Mononuclear cell (primary cell): Measurements from ENCODE around the gene MYO10. TPM values are rescaled to one million over a fixed set of nuclear protein-coding genes. Genes with fewer than 3 reads are reported as not detected.
"Not testable (repeated sequence)": the region's sequence is repeated elsewhere in the genome, so short reads cannot be mapped to it uniquely, and the experiment has no call there.

ENCODE experiments used
- H3K27me3 ChIP-seq: 2 replicates; pipeline ENCODE4 v1.6.0; 2011; ENCODE audit warnings: low read length, control low read depth; ENCODE audit not compliant: insufficient read depth
- H3K4me1 ChIP-seq: 2 replicates; pipeline ENCODE4 v1.5.1; 2011; ENCODE audit warnings: mild to moderate bottlenecking, low read length, control low read depth; ENCODE audit not compliant: insufficient read depth
- H3K4me3 ChIP-seq: 2 replicates; pipeline ENCODE4 v1.5.1; 2011; ENCODE audit warnings: mild to moderate bottlenecking, low read length, moderate library complexity
- H3K9me3 ChIP-seq: 2 replicates; pipeline ENCODE4 v1.5.1; 2011; ENCODE audit warnings: low read depth, mild to moderate bottlenecking, control low read depth, low read length
- total RNA-seq: library from RNA; depleted of rRNA; stranded (reverse); fragments of >200 nt; gene quantifications from one replicate; pipeline ENCODE4 v1.2.3, GENCODE V29; 2012

MYO10 gene
- 1.0 TPM for total RNA-seq

- peaks cover 52% of the 10 kb centered on the region for H3K27me3 ChIP-seq
These were observed at the start of gene MYO10 for GRCh38 chr5:16936150-16936988. TSS of gene MYO10 (minus strand) at chr5:16936288. CDS start at chr5:16935808, 480 bp downstream.

DNA sequence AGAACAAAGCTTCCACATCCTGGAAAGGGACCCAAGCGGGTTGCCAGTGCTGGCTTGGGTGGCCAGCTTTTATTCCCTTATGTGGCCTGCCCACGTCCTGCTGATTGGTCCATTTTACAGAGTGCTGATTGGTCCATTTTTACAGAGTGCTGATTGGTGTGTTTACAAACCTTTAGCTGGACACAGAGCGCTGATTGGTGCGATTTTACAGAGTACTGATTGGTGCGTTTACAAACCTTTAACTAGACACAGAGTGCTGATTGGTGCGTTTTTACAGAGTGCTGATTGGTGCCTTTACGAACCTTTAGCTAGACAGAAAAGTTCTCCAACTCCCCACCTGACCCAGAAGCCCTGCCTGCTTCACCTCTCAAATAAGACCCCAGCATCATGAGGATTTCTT, 49.2 kb upstream of the MYO10 start:
- not testable (repeated sequence) for H3K27me3 ChIP-seq, H3K4me3 ChIP-seq, H3K4me1 ChIP-seq, H3K9me3 ChIP-seq

More at GRCh38 chr5:16936150-16936988, at the start of gene MYO10:
- H3K4me3 ChIP-seq: peak within 1 kb of the TSS; percentile 39
- H3K9me3 ChIP-seq: no peaks in the 10 kb centered on the region
- peaks cover 35% of the 10 kb centered on the region for H3K4me1 ChIP-seq

- H3K9me3 ChIP-seq: no peaks in the 10 kb centered on the region
- no peaks in the 10 kb centered on the region for H3K27me3 ChIP-seq
- H3K4me1 ChIP-seq: no peaks in the 10 kb centered on the region
- H3K4me3 ChIP-seq: no peak overlapping the region
These were observed 47.9 kb upstream of the MYO10 start for GRCh38 chr5:16983972-16984371.

GRCh38 chr5:16983022-16983639, 47.0 kb upstream of the MYO10 start:
- H3K4me3 ChIP-seq: no peak overlapping the region
- H3K9me3 ChIP-seq: no peaks in the 10 kb centered on the region
- H3K4me1 ChIP-seq: no peaks in the 10 kb centered on the region
- H3K27me3 ChIP-seq: no peaks in the 10 kb centered on the region

- no peaks in the 10 kb centered on the region for H3K4me1 ChIP-seq
- no peaks in the 10 kb centered on the region for H3K27me3 ChIP-seq
- no peak overlapping the region for H3K4me3 ChIP-seq
- no peaks in the 10 kb centered on the region for H3K9me3 ChIP-seq
These were observed 45.6 kb upstream of the MYO10 start for GRCh38 chr5:16981700-16982099.

DNA sequence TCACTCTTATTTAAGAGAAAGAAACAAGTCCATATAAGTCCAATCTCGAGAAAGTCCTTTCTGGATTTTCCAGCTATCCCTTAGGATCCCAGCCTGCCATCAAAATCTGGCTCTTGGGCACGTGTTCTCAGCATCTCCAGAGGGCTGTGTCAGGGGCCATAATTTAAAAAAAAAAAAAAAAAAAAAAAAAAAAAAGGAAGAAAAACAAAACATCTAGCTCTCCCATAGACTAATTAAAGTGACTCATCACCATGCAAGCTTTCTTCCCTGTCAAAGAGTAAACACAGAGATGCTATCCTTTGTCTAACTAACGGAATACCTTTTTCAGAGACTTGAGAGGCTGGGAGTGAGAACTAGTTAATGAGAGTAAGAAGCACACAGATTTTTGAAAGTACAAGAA, 44.9 kb upstream of the MYO10 start:
- H3K4me1 ChIP-seq: no peaks in the 10 kb centered on the region
- H3K4me3 ChIP-seq: no peak overlapping the region
- H3K9me3 ChIP-seq: no peaks in the 10 kb centered on the region
- no peaks in the 10 kb centered on the region for H3K27me3 ChIP-seq

GRCh38 chr5:16978296-16978695, 42.2 kb upstream of the MYO10 start:
- Histone ChIP-seq H3K9me3 (no peaks in the 10 kb centered on the region), H3K4me3 (no peak overlapping the region), H3K27me3 (no peaks in the 10 kb centered on the region), H3K4me1 (no peaks in the 10 kb centered on the region)

DNA sequence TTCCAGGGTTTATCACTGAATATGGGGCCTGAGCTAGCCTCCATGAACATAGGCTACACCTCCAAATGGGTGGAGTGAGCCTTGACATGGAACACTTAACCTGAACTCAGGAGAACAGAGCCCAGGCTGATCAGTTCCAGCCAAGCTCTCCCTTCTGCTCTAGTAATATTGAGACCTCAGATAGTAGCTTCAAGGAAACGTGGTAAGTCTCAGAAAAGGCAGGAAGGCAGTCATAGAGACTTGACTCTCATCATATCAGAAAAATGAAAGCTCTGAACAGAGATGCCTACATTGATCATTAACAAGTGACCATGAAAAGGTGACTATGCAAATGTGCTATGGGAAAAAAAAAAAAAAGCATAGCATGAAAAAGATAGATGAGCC, 40.5 kb upstream of the MYO10 start:
- H3K4me1 ChIP-seq: no peaks in the 10 kb centered on the region
- no peak overlapping the region for H3K4me3 ChIP-seq
- no peaks in the 10 kb centered on the region for H3K9me3 ChIP-seq
- no peaks in the 10 kb centered on the region for H3K27me3 ChIP-seq

DNA sequence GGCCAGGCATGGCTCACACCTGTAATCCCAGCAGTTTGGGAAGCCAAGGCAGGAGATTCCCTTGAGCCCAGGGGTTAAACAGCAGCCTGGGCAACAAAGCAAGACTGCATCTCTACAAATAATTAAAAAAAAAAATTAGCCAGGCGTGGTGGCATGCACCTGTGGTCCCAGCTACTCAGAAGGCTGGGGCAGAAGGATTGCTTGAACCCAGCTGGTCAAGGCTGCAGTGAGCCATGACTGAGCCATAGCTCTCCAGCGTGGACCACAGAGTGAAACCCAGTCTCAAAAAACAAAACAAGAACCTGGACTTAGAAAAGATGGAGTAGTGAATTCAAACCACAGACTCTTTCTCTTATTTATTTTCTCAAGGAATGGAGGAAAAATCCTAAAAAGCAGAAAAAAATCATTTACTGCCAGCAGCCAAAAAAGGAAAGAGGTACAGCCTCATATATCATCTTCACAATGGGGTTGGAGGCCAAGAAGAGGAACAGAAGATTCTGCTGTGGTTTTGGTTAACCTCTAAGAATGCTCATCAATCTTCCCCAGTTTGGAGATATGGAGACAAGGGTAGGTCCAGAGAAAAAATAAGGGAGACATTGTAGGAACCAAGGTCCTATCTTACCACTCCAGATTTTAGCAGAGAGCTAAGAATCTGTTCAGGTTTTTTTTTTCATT, 40.0 kb upstream of the MYO10 start:
- Histone ChIP-seq H3K4me3 (no peak overlapping the region), H3K9me3 (no peaks in the 10 kb centered on the region), H3K27me3 (no peaks in the 10 kb centered on the region), H3K4me1 (no peaks in the 10 kb centered on the region)

GRCh38 chr5:16974981-16975380, 38.9 kb upstream of the MYO10 start:
- no peaks in the 10 kb centered on the region for H3K27me3 ChIP-seq
- H3K4me3 ChIP-seq: no peak overlapping the region
- H3K4me1 ChIP-seq: no peaks in the 10 kb centered on the region
- H3K9me3 ChIP-seq: no peaks in the 10 kb centered on the region

DNA sequence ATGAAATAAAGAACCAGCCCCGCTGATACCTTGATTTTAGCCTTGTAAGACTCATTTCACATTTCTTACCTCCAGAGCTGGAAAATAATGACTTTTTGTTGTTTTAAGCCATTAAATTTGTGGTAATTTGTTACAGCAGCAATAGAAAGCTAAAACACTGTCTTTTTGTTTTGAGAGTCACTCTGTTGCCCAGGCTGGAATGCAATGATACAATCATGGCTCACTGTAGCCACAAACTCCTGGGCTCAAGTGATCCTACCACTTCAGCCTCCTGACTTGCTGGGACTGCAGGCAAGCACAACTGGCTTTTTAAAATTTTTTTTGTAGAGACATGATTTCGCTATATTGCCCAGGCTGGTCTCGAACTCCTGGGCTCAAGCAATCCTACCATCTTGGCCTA, 34.7 kb upstream of the MYO10 start:
- Histone ChIP-seq H3K4me1 (no peaks in the 10 kb centered on the region), H3K9me3 (no peaks in the 10 kb centered on the region), H3K27me3 (no peaks in the 10 kb centered on the region), H3K4me3 (no peak overlapping the region)

DNA sequence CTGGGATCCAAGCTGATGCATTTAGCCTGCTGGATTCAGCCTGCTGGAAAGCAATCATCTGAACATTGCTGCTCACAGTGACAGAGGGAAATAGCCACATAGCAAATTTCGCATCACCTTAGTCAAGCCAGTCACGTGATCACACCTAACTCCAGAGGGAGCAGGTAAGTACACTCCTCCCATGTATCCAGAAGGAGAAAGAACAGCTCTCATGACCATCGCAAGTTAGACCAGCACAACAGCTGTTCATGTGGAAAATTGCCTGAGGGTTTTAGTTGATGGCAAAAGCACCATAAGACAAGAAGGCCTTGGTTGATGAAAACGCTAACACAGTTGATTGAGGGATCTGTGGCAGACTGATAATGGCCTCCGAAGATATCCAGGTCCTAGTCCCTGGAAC, 34.2 kb upstream of the MYO10 start:
- H3K4me3 ChIP-seq: no peak overlapping the region
- H3K27me3 ChIP-seq: no peaks in the 10 kb centered on the region
- no peaks in the 10 kb centered on the region for H3K4me1 ChIP-seq
- no peaks in the 10 kb centered on the region for H3K9me3 ChIP-seq

- no peaks in the 10 kb centered on the region for H3K4me1 ChIP-seq
- H3K9me3 ChIP-seq: no peaks in the 10 kb centered on the region
- H3K4me3 ChIP-seq: no peak overlapping the region
These were observed 29.5 kb upstream of the MYO10 start for GRCh38 chr5:16965581-16965980.

DNA sequence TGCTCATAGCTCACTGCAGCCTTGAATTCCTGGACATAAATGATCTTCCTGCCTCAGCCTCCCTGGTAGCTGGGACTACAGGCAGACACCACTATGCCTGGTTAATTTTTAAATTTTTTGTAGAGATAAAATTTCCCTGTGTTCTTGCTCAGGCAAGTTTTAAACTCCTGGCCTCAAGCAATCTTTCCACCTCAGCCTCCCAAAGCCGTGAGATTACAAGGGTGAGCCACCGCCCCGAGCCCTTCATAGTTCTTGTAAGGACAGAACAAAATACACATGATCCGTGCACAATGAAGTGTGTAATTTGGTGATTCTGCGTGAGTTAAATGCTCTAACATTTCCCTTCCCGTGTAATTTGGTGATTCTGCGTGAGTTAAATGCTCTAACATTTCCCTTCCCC, 27.7 kb upstream of the MYO10 start:
- Histone ChIP-seq H3K4me1 (no peaks in the 10 kb centered on the region), H3K4me3 (no peak overlapping the region), H3K9me3 (no peaks in the 10 kb centered on the region), H3K27me3 (no peaks in the 10 kb centered on the region)

More at GRCh38 chr5:16965581-16965980, 29.5 kb upstream of the MYO10 start:
- H3K27me3 ChIP-seq: no peaks in the 10 kb centered on the region

DNA sequence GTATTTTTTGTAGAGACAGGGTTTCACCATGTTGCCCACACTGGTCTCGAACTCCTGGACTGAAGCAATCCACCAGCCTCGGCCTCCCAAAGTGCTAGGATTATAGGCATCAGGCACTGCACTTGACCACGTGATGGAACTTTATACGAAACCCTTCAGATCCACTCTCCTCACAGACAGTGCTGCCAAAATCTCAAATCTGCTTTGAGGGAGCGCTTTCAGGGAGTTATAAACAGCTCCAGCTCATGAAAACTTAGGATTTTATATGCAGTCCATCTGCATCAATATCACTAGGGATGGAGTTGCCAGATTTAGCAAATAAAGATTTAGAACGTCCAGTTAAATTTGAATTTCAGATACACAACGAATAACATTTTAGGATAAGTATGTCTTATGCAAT, 25.0 kb upstream of the MYO10 start:
- Histone ChIP-seq H3K9me3 (no peaks in the 10 kb centered on the region), H3K4me3 (no peak overlapping the region), H3K4me1 (no peaks in the 10 kb centered on the region), H3K27me3 (no peaks in the 10 kb centered on the region)
